NCI-H2196 treated with DMSO at 0.1 percent for 48 hours (cell line): ENCODE results near the gene ZNF296.

Experiments used
- DNase-seq: peaks from one replicate; lab custom pipeline; 2025; ENCODE audit not compliant: unreplicated experiment; lab: John Stamatoyannopoulos, UW

ZNF296 gene

GRCh38 chr19:45103508-45104319, 27.4 kb upstream of the ZNF296 start:
- DNase-seq = peak; percentile 63

GRCh38 chr19:45103156-45103507, 26.9 kb upstream of the ZNF296 start:
- peak; percentile 51 for DNase-seq

GRCh38 chr19:45102481-45102880, 26.2 kb upstream of the ZNF296 start:
- no peak for DNase-seq

GRCh38 chr19:45101806-45102205, 25.5 kb upstream of the ZNF296 start:
- DNase-seq = no peak

GRCh38 chr19:45100846-45101252, 24.6 kb upstream of the ZNF296 start:
- DNase-seq = no peak

- DNase-seq = no peak
Observed at GRCh38 chr19:45100201-45100600, 23.9 kb upstream of the ZNF296 start.

- no peak for DNase-seq
Observed at GRCh38 chr19:45099467-45100191, 23.4 kb upstream of the ZNF296 start.

GRCh38 chr19:45098521-45099466, 22.5 kb upstream of the ZNF296 start:
- peak; percentile 49 for DNase-seq

- DNase-seq = no peak
Observed at GRCh38 chr19:45097776-45098520, 21.7 kb upstream of the ZNF296 start.

GRCh38 chr19:45097450-45097775, 21.1 kb upstream of the ZNF296 start:
- no peak for DNase-seq

GRCh38 chr19:45096700-45097099, 20.4 kb upstream of the ZNF296 start:
- DNase-seq = no peak

GRCh38 chr19:45095496-45096413, 19.5 kb upstream of the ZNF296 start:
- no peak for DNase-seq

GRCh38 chr19:45094707-45095106, 18.4 kb upstream of the ZNF296 start:
- no peak for DNase-seq

- no peak for DNase-seq
Observed at GRCh38 chr19:45094137-45094536, 17.9 kb upstream of the ZNF296 start.

- DNase-seq = peak; percentile 94
Observed at GRCh38 chr19:45092747-45093678, 16.7 kb upstream of the ZNF296 start, which contains the start of gene PPP1R37. Gene PPP1R37, plus strand, starts transcription at chr19:45093179. Its CDS starts 147 bp downstream, at chr19:45093326.

- peak; percentile 95 for DNase-seq
Observed at GRCh38 chr19:45091031-45091923, 15.0 kb upstream of the ZNF296 start.

GRCh38 chr19:45090606-45091005, 14.3 kb upstream of the ZNF296 start:
- no peak for DNase-seq

GRCh38 chr19:45090034-45090433, 13.8 kb upstream of the ZNF296 start:
- no peak for DNase-seq
